Activated CD4-positive, alpha-beta T cell treated with anti-CD3 and anti-CD28 coated beads for 36 hours (primary cell): Measurements from ENCODE around the gene NDUFB2. TPM values are rescaled to one million over a fixed set of nuclear protein-coding genes. Genes with fewer than 3 reads are reported as not detected.
A peak's percentile ranks its signal among the peaks of the same experiment; 100 is the strongest.
"Not testable (repeated sequence)": the region's sequence is repeated elsewhere in the genome, so short reads cannot be mapped to it uniquely, and the experiment has no call there.

Source experiments
- ATAC-seq: fragments of 200-7000 bp; cut with Tn5 transposase; one replicate; pipeline ENCODE4 v1.10.0; 2021; ENCODE audit warnings: mild to moderate bottlenecking, moderate library complexity
- CTCF ChIA-PET: fragments of 350-600 bp; sonication (Branson Sonifier 250); formaldehyde crosslinking; loops from one replicate; lab custom pipeline; 2021; ENCODE audit warnings: antibody characterized with exemption; lab: Charles Lee
- POLR2A ChIA-PET: fragments of 350-600 bp; sonication (Branson Sonifier 250); formaldehyde crosslinking; loops from one replicate; lab custom pipeline; 2021; ENCODE audit warnings: antibody characterized with exemption, inconsistent platforms; lab: Charles Lee
- DNase-seq: peaks from one replicate; pipeline ENCODE4 v3.0.0-alpha.2; 2020
- H3K27ac Mint-ChIP-seq: one replicate; pipeline ENCODE4 v1.8.0; 2021; ENCODE audit warnings: mixed read lengths
- H3K27me3 Mint-ChIP-seq: one replicate; pipeline ENCODE4 v1.8.0; 2021; ENCODE audit warnings: mixed read lengths
- H3K36me3 Mint-ChIP-seq: one replicate; pipeline ENCODE4 v1.8.0; 2021; ENCODE audit warnings: low read depth, mixed read lengths
- H3K4me1 Mint-ChIP-seq: one replicate; pipeline ENCODE4 v1.8.0; 2021; ENCODE audit warnings: mixed read lengths
- H3K4me3 Mint-ChIP-seq: one replicate; pipeline ENCODE4 v1.8.0; 2021; ENCODE audit warnings: mild to moderate bottlenecking, moderate library complexity, mixed read lengths
- H3K9me3 Mint-ChIP-seq: one replicate; pipeline ENCODE4 v1.8.0; 2021; ENCODE audit warnings: low read depth, mixed read lengths
- intact Hi-C, 2 experiments: fragments of 100-400 bp; cut with DNase I in 1 of 2; cut with micrococcal nuclease in 1 of 2; formaldehyde crosslinking; loops; one replicate each; pipeline versions ENCODE4 v1.14.2 to v1.15.1; 2022 to 2024; cut with DNase I, micrococcal nuclease
- total RNA-seq, 2 experiments: library from RNA; stranded (reverse); gene quantifications; one replicate each; pipeline ENCODE4 v1.2.3, GENCODE V29; 2021

The NDUFB2 gene
- total RNA-seq, 2 experiments from 2014 or later, result 83.8 to 162 TPM

GRCh38 chr7:140693849-140694248, 2.7 kb upstream of the NDUFB2 start:
- DNase-seq, CTCF ChIA-PET, POLR2A ChIA-PET, H3K27ac Mint-ChIP-seq, intact Hi-C loops, H3K9me3 Mint-ChIP-seq, H3K4me3 Mint-ChIP-seq, H3K27me3 Mint-ChIP-seq, ATAC-seq: not testable (repeated sequence)
- Mint-ChIP-seq H3K4me1 (peaks cover 21% of the 10 kb centered on the region), H3K36me3 (peaks cover 16% of the 10 kb centered on the region)

GRCh38 chr7:140694592-140694991, 1.9 kb upstream of the NDUFB2 start:
- intact Hi-C loops, result no loop called here
- H3K4me3 Mint-ChIP-seq, result no peak overlapping the region
- no peaks in the 10 kb centered on the region for H3K9me3 Mint-ChIP-seq
- peaks cover 17% of the 10 kb centered on the region for H3K36me3 Mint-ChIP-seq
- peaks cover 27% of the 10 kb centered on the region for H3K4me1 Mint-ChIP-seq
- no peak for DNase-seq
- ATAC-seq, result no peak
- CTCF ChIA-PET, result interaction anchor here (0.7 kb wide), 1 partner anchor 12 kb away, joined by 3 read pairs; no protein-coding TSS in a partner anchor
- no peak overlapping the region for H3K27ac Mint-ChIP-seq
- H3K27me3 Mint-ChIP-seq, result no peaks in the 10 kb centered on the region
- POLR2A ChIA-PET, result no interaction called here

- Mint-ChIP-seq H3K4me1 (peaks cover 30% of the 10 kb centered on the region), H3K4me3 (peak overlapping the region; percentile 90), H3K9me3 (no peaks in the 10 kb centered on the region), H3K27me3 (no peaks in the 10 kb centered on the region), H3K36me3 (peaks cover 19% of the 10 kb centered on the region), H3K27ac (peak overlapping the region; percentile 17)
- DNase-seq, result no peak
- no peak for ATAC-seq
- ChIA-PET CTCF (interaction anchor here (0.6 to 1.5 kb wide), 4 partner anchors 8 to 331 kb away, joined by 3 to 8 read pairs (median 4); no protein-coding TSS in a partner anchor), POLR2A (no interaction called here)
- intact Hi-C loops, result no loop called here
These were observed 1.1 kb upstream of the NDUFB2 start for GRCh38 chr7:140695381-140695780.

GRCh38 chr7:140696024-140696679, 356 bp upstream of the NDUFB2 start:
- intact Hi-C loops, result loop anchor here (1.0 to 2.0 kb wide), 10 partner anchors 23 to 1043 kb away; partner anchors contain the start of genes MKRN1 (in 2 of the 2), MRPS33 (in 2 of the 2), AGK (in 1 of the 2) and BRAF (in 1 of the 2)
- peaks cover 30% of the 10 kb centered on the region for H3K4me1 Mint-ChIP-seq
- no peaks in the 10 kb centered on the region for H3K27me3 Mint-ChIP-seq
- peaks cover 18% of the 10 kb centered on the region for H3K36me3 Mint-ChIP-seq
- H3K9me3 Mint-ChIP-seq, result no peaks in the 10 kb centered on the region
- ATAC-seq (no peak), DNase-seq (peak; percentile 98)
- H3K27ac Mint-ChIP-seq, result peak overlapping the region; percentile 97
- peak overlapping the region; percentile 90 for H3K4me3 Mint-ChIP-seq
- POLR2A ChIA-PET, result no interaction called here
- CTCF ChIA-PET, result interaction anchor here (0.7 to 1.5 kb wide), 5 partner anchors 8 to 286 kb away, joined by 4 to 8 read pairs (median 4); no protein-coding TSS in a partner anchor

- no peak for DNase-seq
- no peaks in the 10 kb centered on the region for H3K9me3 Mint-ChIP-seq
- POLR2A ChIA-PET, result interaction anchor here (0.6 kb wide), 1 partner anchor 14 kb away, joined by 3 read pairs; no protein-coding TSS in a partner anchor
- no peaks in the 10 kb centered on the region for H3K27me3 Mint-ChIP-seq
- H3K4me1 Mint-ChIP-seq, result peaks cover 30% of the 10 kb centered on the region
- CTCF ChIA-PET, result interaction anchor here (0.7 to 0.9 kb wide), 2 partner anchors 11 to 226 kb away, joined by 3 read pairs; no protein-coding TSS in a partner anchor
- ATAC-seq, result no peak
- peak overlapping the region; percentile 90 for H3K4me3 Mint-ChIP-seq
- peaks cover 18% of the 10 kb centered on the region for H3K36me3 Mint-ChIP-seq
- intact Hi-C loops, result loop anchor here (1.0 to 2.0 kb wide), 7 partner anchors 25 to 1041 kb away; partner anchors contain the start of genes BRAF (in 2 of the 2), MKRN1 (in 1 of the 2), MRPS33 (in 1 of the 2) and SLC37A3 (in 1 of the 2)
- peak overlapping the region; percentile 97 for H3K27ac Mint-ChIP-seq
These were observed 1.1 kb downstream of the NDUFB2 start for GRCh38 chr7:140697447-140698143.

- Mint-ChIP-seq H3K4me3 (peak overlapping the region; percentile 90), H3K36me3 (peaks cover 21% of the 10 kb centered on the region), H3K4me1 (peaks cover 27% of the 10 kb centered on the region), H3K27me3 (no peaks in the 10 kb centered on the region), H3K27ac (peak overlapping the region; percentile 0), H3K9me3 (no peaks in the 10 kb centered on the region)
- ChIA-PET POLR2A (no interaction called here), CTCF (interaction anchor here (0.9 kb wide), 1 partner anchor 225 kb away, joined by 3 read pairs; no protein-coding TSS in a partner anchor)
- no peak for DNase-seq
- intact Hi-C loops, result no loop called here
- no peak for ATAC-seq
These were observed 2.0 kb downstream of the NDUFB2 start for GRCh38 chr7:140698477-140698876.

GRCh38 chr7:140702774-140703173, 6.3 kb downstream of the NDUFB2 start:
- H3K27ac Mint-ChIP-seq, result no peak overlapping the region
- DNase-seq (no peak), ATAC-seq (no peak)
- peaks cover 32% of the 10 kb centered on the region for H3K36me3 Mint-ChIP-seq
- CTCF ChIA-PET, result interaction anchor here (0.6 kb wide), 2 partner anchors 98 to 157 kb away, joined by 3 to 4 read pairs; no protein-coding TSS in a partner anchor
- intact Hi-C loops, result no loop called here
- no peaks in the 10 kb centered on the region for H3K27me3 Mint-ChIP-seq
- peaks cover 17% of the 10 kb centered on the region for H3K4me1 Mint-ChIP-seq
- H3K4me3 Mint-ChIP-seq, result no peak overlapping the region
- POLR2A ChIA-PET, result no interaction called here
- no peaks in the 10 kb centered on the region for H3K9me3 Mint-ChIP-seq

GRCh38 chr7:140704205-140704604, 7.7 kb downstream of the NDUFB2 start:
- DNase-seq (no peak), ATAC-seq (no peak)
- CTCF ChIA-PET, result no interaction called here
- H3K9me3 Mint-ChIP-seq, result no peaks in the 10 kb centered on the region
- H3K4me1 Mint-ChIP-seq, result peaks cover 6% of the 10 kb centered on the region
- H3K4me3 Mint-ChIP-seq, result no peak overlapping the region
- H3K27ac Mint-ChIP-seq, result peak overlapping the region; percentile 2
- POLR2A ChIA-PET, result no interaction called here
- peaks cover 28% of the 10 kb centered on the region for H3K36me3 Mint-ChIP-seq
- no peaks in the 10 kb centered on the region for H3K27me3 Mint-ChIP-seq
- intact Hi-C loops, result no loop called here

- DNase-seq (no peak), ATAC-seq (no peak)
- Mint-ChIP-seq H3K36me3 (peaks cover 29% of the 10 kb centered on the region), H3K9me3 (no peaks in the 10 kb centered on the region), H3K4me1 (no peaks in the 10 kb centered on the region), H3K27me3 (no peaks in the 10 kb centered on the region), H3K4me3 (no peak overlapping the region), H3K27ac (no peak overlapping the region)
- ChIA-PET CTCF (interaction anchor here (0.5 kb wide), 1 partner anchor 12 kb away, joined by 3 read pairs; no protein-coding TSS in a partner anchor), POLR2A (no interaction called here)
- intact Hi-C loops, result no loop called here
These were observed 10.6 kb downstream of the NDUFB2 start for GRCh38 chr7:140707132-140707531.

GRCh38 chr7:140708764-140709163, 12.3 kb downstream of the NDUFB2 start:
- H3K4me3 Mint-ChIP-seq, intact Hi-C loops, H3K9me3 Mint-ChIP-seq, DNase-seq, H3K27ac Mint-ChIP-seq, H3K27me3 Mint-ChIP-seq, H3K4me1 Mint-ChIP-seq, POLR2A ChIA-PET, ATAC-seq: not testable (repeated sequence)
- CTCF ChIA-PET, result interaction anchor here (1.0 kb wide), 1 partner anchor 11 kb away, joined by 3 read pairs; no protein-coding TSS in a partner anchor
- peaks cover 24% of the 10 kb centered on the region for H3K36me3 Mint-ChIP-seq

- H3K4me1 Mint-ChIP-seq, DNase-seq, POLR2A ChIA-PET, H3K4me3 Mint-ChIP-seq, H3K27ac Mint-ChIP-seq, ATAC-seq, H3K9me3 Mint-ChIP-seq, H3K27me3 Mint-ChIP-seq, CTCF ChIA-PET, intact Hi-C loops: not testable (repeated sequence)
- peaks cover 16% of the 10 kb centered on the region for H3K36me3 Mint-ChIP-seq
These were observed 15.9 kb downstream of the NDUFB2 start for GRCh38 chr7:140712392-140712791.
